Measurements from ENCODE around the gene EXTL1.
A peak's percentile ranks its signal among the peaks of the same experiment; 100 is the strongest.
"Not testable (repeated sequence)": the region's sequence is repeated elsewhere in the genome, so short reads cannot be mapped to it uniquely, and the experiment has no call there.

EXTL1 gene
- 0 to 0.91 (median 0.27) reads per million in 4 experiments for total RNA-seq

GRCh38 chr1:26021647-26022403 is at the start of gene EXTL1:
Gene EXTL1, plus strand, starts transcription at chr1:26021775. Its CDS starts 872 bp downstream, at chr1:26022647.
- no peak for DNase-seq

DNA sequence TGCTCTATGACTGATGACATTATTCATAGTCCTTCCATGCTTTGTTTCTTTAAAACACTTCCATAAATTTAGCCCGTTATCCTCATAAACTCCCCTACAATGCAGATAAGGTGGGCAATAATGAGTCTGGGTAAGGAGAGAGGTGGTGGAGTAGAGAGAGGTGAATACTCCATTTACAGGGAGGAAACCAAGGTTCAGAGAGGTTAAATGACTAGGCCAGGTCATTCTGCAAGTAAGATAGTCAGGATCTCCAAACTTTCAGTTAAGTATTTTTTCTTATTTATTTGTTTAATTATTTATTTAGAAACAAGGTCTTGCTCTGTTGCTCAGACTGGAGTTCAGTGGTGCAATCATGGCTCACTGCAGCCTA is 49.8 kb upstream of the EXTL1 start:
- DNase-seq: no peak

DNA sequence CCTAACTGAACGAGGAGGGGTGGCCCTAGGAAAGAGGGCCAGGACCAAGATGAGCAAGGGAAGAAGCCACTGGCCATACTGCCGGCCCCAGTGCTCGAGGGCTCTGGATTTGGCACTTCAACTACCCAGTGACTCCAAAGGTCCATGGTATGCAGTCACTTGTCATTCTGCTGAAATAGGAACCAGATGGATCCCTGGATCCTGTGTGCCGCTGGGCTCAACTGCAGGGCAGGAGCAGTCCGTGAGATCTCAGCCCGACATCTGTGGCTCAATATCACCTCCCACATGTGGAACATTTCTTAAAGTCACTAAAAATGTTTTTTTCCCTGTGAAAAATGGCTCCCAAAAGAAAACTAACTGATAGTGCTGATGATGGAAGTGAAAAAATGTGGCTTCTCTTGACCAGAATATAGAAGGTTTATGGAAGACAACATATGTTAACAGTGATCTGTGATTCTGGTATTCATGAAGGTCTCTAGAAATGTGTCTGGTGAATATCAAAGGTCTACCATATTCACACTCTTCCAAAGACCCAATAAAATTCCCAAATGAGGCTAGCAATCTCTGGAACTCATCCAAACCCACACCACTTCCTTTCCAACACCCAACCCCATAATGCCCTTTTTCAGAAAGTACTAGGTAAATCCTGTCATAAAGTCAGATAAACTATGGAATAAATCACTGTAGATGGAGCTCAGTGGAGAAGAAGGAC is 47.8 kb upstream of the EXTL1 start:
- DNase-seq: no peak

GRCh38 chr1:25977801-25978200 is 43.8 kb upstream of the EXTL1 start:
- no peak for DNase-seq

DNA sequence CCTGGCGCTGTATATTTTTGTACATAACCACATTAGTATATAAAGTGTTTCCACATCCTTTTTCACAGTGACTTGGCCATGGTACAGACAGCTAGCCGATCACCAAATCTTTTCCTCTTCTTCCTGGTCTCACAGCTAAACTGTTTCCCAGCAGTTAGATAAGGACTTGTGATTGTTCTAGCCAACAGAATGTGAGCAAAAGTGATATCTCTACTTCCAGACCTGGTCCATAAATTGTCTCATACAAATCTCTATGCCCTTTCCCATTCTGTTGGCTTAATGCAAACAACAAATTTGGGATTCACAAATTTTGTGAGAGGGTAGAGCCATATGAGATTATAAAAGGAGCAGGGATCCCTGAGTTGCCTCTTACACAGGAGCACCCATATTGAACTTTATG is 43.2 kb upstream of the EXTL1 start:
- no peak for DNase-seq

GRCh38 chr1:25979210-25979609 is 42.4 kb upstream of the EXTL1 start:
- DNase-seq: no peak

DNA sequence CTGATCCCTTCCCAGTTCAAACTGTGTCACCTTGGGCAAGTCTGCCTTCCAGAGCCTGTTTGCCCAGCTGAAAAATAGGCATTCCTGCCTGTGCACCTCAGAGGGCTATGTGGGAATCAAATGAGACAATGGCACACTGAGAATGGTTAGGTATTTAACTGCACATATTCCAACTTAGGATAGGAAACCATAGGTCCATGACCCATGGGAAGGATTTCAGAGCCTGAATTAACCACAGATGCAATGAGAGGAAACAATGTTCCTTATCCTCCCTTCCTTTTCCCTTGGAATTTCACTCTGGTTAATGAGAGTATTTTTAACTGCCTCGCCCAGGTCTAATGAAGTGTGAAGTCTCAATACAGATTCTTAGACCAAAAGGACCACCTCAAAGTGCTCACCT is 36.4 kb upstream of the EXTL1 start:
- DNase-seq: no peak

- DNase-seq: no peak
These were observed 35.9 kb upstream of the EXTL1 start for GRCh38 chr1:25985670-25986069.

- not testable (repeated sequence) for DNase-seq
These were observed 34.8 kb upstream of the EXTL1 start for GRCh38 chr1:25986773-25987172.

DNA sequence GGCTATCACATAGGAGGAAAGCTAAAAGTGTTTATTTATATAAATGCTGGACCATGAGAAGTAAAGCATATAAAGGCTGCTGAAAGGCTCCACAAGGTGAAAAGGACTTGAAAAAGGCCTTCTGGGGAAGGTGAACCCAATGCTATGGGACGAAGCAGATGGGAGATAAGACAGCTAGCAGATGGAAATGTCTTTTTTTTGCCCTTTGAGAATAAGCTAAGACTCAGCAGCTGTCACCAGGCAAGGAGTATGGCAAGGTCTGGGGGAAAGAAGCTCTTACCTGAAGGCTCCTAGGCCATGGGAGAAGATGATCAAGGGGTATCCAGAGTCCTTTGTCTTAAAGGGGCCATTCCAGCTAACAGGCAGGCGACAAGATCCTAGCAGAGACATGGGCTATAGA is 33.6 kb upstream of the EXTL1 start:
- DNase-seq: no peak

- DNase-seq: no peak
These were observed 31.9 kb upstream of the EXTL1 start for GRCh38 chr1:25989440-25990234.

DNA sequence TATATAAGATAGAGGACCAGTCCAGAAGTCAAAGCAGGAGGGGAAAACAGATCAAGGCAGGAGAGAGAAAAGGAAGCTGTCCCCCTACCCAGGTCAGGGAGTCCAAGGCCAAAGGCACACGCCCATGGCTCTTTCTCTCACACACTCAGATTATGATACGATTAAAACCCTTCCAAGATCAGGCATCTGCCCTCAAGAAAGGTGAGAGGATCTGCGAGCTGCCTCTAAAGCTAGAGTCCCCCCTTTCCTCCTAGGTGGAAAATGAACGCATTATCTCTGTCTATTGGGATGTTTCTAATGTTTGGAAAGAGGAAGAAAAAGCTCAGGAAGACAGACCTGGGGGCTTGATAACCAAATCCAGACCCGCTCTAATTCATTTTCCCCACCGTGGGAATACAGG is 31.3 kb upstream of the EXTL1 start:
- DNase-seq: no peak

- DNase-seq: peak; percentile 12
These were observed 30.7 kb upstream of the EXTL1 start for GRCh38 chr1:25990702-25991395.

- DNase-seq: no peak
These were observed 29.5 kb upstream of the EXTL1 start for GRCh38 chr1:25991937-25992688.

DNA sequence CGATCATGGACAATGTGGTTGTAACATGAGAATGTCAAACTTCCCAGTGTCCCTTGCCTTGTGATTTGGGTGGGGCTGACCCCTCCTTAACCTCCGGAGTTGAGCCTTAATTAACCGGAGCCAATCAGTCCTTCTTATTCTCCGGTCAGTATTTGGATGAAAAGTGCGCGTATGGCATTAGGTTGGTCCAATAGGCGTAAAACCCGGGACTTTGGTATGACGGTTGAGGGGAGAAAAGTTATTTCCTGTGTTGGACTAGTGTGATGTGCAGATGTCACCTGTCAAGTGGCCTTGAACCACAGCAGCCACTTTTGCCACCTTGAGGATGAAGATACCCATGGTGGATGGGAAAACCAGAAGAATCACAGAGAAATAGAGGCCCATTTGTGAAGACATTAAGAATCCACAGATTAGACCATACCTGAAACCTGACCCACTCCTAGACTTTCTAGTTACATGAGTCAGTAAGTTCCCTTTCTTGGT is 28.8 kb upstream of the EXTL1 start:
- DNase-seq: no peak

- no peak for DNase-seq
These were observed 28.2 kb upstream of the EXTL1 start for GRCh38 chr1:25993197-25993951.

- no peak for DNase-seq
These were observed 27.0 kb upstream of the EXTL1 start for GRCh38 chr1:25994402-25995150.

DNA sequence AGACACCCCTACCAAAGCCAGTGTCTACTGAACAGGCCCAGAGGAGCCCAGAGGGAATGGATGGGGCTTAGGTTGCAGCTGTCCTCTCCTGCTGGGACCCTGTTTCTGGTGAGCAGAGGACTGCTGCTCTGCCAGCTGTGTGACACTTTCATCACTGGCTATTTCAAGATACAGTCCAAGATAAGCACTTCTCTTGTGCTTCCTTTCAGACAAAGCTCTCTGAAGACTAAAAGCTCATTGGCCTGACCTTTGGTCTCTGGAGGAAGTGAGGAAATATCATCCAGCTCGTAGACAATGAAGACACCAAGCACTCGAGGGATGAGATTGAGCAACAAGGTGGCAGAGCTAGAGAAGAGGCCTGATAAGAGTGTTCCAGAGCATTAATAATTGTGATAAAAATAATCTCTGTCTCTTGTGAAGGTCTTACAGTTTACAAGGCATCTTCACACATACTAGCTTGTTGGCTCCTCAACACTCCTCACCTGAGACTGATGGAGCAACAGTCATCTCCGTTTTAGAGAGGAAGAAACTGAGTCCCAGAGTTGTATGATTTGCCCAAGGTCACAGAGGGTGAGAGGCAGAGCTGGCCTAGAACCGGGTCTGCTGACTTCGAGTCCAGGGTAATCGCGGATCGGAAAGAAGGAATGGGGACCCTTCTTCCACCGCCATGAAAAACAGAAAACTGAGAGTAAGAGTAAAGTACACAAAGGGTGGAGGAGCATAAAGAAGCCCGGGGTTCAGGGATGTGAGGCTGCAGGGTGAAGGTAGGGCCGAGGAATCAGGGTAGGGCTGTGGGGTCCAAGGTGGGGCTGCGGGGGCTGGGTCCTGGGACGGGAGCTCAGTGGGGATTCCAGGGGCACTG is 24.4 kb upstream of the EXTL1 start:
- no peak for DNase-seq

All from effector CD8-positive, alpha-beta T cell (primary cell).